BJ (cell line): ENCODE measurements around the gene PLXNB2. TPM values are rescaled to one million over a fixed set of nuclear protein-coding genes. Genes with fewer than 3 reads are reported as not detected.

ENCODE experiments used
- CTCF ChIA-PET: fragments of 350-600 bp; formaldehyde crosslinking; extraction: SDS; loops from one replicate; lab custom pipeline; 2021; ENCODE audit warnings: antibody characterized with exemption, inconsistent platforms; lab: Yijun Ruan, JAX
- POLR2A ChIA-PET: fragments of 300-600 bp; sonication (Branson Sonifier 250); formaldehyde crosslinking; extraction: SDS; loops from one replicate; lab custom pipeline; 2021; ENCODE audit warnings: antibody characterized with exemption; lab: Charles Lee
- DNase-seq: peaks from one replicate; pipeline ENCODE4 v3.0.0-alpha.2; 2011; ENCODE audit warnings: low read depth
- H3K27me3 ChIP-seq: 2 replicates; pipeline ENCODE4 v1.6.0; 2011; ENCODE audit warnings: low read length; ENCODE audit not compliant: control insufficient read depth, insufficient read depth
- H3K36me3 ChIP-seq: 2 replicates; pipeline ENCODE4 v1.5.1; 2011; ENCODE audit warnings: low read length; ENCODE audit not compliant: control insufficient read depth, insufficient read depth
- H3K4me3 ChIP-seq: 2 replicates; pipeline ENCODE4 v1.5.1; 2011; ENCODE audit warnings: low read depth, mild to moderate bottlenecking, control low read depth, low read length
- CTCF ChIP-seq: IDR thresholded peaks from 2 replicates; pipeline ENCODE4 v1.5.1; 2011; ENCODE audit warnings: low read depth, mild to moderate bottlenecking, control low read depth, inconsistent platforms, low read length, moderate library complexity; ENCODE audit not compliant: insufficient read depth
- polyA plus RNA-seq: library from polyadenylated mRNA; depleted of rRNA; stranded (reverse); fragments of >200 nt; gene quantifications from 2 replicates; pipeline ENCODE4 v1.2.3, GENCODE V29; 2011

Gene PLXNB2
- polyA plus RNA-seq, 1 experiment, result 143 TPM

- Histone ChIP-seq H3K36me3 (peaks cover 27% of the 10 kb centered on the region), H3K4me3 (peak overlapping the region; percentile 41), H3K27me3 (no peaks in the 10 kb centered on the region)
- DNase-seq, result no peak
- no peak for TF ChIP-seq CTCF
- CTCF ChIA-PET, result interaction anchor here (2.4 kb wide), 1 partner anchor 24 kb away, joined by 17 read pairs; no protein-coding TSS in a partner anchor
- POLR2A ChIA-PET, result interaction anchor here (1.2 kb wide), 1 partner anchor 8 kb away, joined by 3 read pairs; no protein-coding TSS in a partner anchor
Observed at GRCh38 chr22:50300620-50301257, 6.7 kb downstream of the PLXNB2 start.

GRCh38 chr22:50299785-50300619 lies 7.4 kb downstream of the PLXNB2 start:
- DNase-seq, result no peak
- Histone ChIP-seq H3K4me3 (peak overlapping the region; percentile 41), H3K27me3 (no peaks in the 10 kb centered on the region), H3K36me3 (peaks cover 22% of the 10 kb centered on the region)
- ChIA-PET CTCF (interaction anchor here (1.9 kb wide), 1 partner anchor 23 kb away, joined by 6 read pairs; no protein-coding TSS in a partner anchor), POLR2A (no interaction called here)
- TF ChIP-seq CTCF, result no peak

GRCh38 chr22:50298937-50299784 lies 8.3 kb downstream of the PLXNB2 start:
- TF ChIP-seq CTCF, result no peak
- ChIA-PET POLR2A (no interaction called here), CTCF (interaction anchor here (0.8 to 1.9 kb wide), 3 partner anchors 22 to 28 kb away, joined by 3 to 8 read pairs (median 6); partner anchors contain the start of gene DENND6B)
- Histone ChIP-seq H3K27me3 (no peaks in the 10 kb centered on the region), H3K36me3 (peaks cover 20% of the 10 kb centered on the region), H3K4me3 (peak overlapping the region; percentile 41)
- DNase-seq, result no peak

GRCh38 chr22:50298266-50298637 lies 9.2 kb downstream of the PLXNB2 start:
- no peak for TF ChIP-seq CTCF
- CTCF ChIA-PET, result interaction anchor here (0.8 to 1.9 kb wide), 3 partner anchors 22 to 29 kb away, joined by 3 to 8 read pairs (median 6); partner anchors contain the start of gene DENND6B
- DNase-seq, result no peak
- POLR2A ChIA-PET, result no interaction called here
- Histone ChIP-seq H3K36me3 (peaks cover 20% of the 10 kb centered on the region), H3K4me3 (no peak overlapping the region), H3K27me3 (no peaks in the 10 kb centered on the region)
